HUES48 (cell line): ENCODE data around the gene KBTBD4.
A peak's percentile ranks its signal among the peaks of the same experiment; 100 is the strongest.
"Not testable (repeated sequence)": the region's sequence is repeated elsewhere in the genome, so short reads cannot be mapped to it uniquely, and the experiment has no call there.

Experiments
- H3K27ac ChIP-seq: one replicate; pipeline ENCODE4 v1.7.0; 2013; ENCODE audit warnings: low read depth, low read length, inconsistent platforms
- H3K27me3 ChIP-seq: 2 replicates; pipeline ENCODE4 v1.6.1; 2013; ENCODE audit warnings: mild to moderate bottlenecking, low read length; ENCODE audit not compliant: control insufficient read depth, insufficient read depth
- H3K36me3 ChIP-seq: 2 replicates; pipeline ENCODE4 v1.6.1; 2013; ENCODE audit warnings: low read length; ENCODE audit not compliant: control insufficient read depth, insufficient read depth
- H3K4me1 ChIP-seq: 2 replicates; pipeline ENCODE4 v1.6.1; 2013; ENCODE audit warnings: mild to moderate bottlenecking, low read length; ENCODE audit not compliant: control insufficient read depth, insufficient read depth
- H3K4me3 ChIP-seq: 2 replicates; pipeline ENCODE4 v1.5.1; 2013; ENCODE audit warnings: mild to moderate bottlenecking, low read depth, low read length
- H3K9ac ChIP-seq: 2 replicates; pipeline ENCODE4 v1.6.1; 2013; ENCODE audit warnings: mild to moderate bottlenecking, low read depth, low read length, moderate library complexity
- H3K9me3 ChIP-seq: 2 replicates; pipeline ENCODE4 v1.6.1; 2013; ENCODE audit warnings: low read length; ENCODE audit not compliant: control insufficient read depth, insufficient read depth

Gene KBTBD4

GRCh38 chr11:47538741-47539565 is 39.8 kb downstream of the KBTBD4 start:
- H3K27me3 ChIP-seq = no peaks in the 10 kb centered on the region
- H3K4me1 ChIP-seq = peaks cover 22% of the 10 kb centered on the region
- no peak overlapping the region for H3K27ac ChIP-seq

GRCh38 chr11:47536915-47537314 is 41.9 kb downstream of the KBTBD4 start:
- Histone ChIP-seq H3K27me3 (no peaks in the 10 kb centered on the region), H3K36me3 (0 out of 2 replicates have a peak, but pooled peaks cover 4% of the 10 kb centered on the region), H3K9me3 (no peaks in the 10 kb centered on the region), H3K27ac (no peak overlapping the region), H3K4me1 (peaks cover 23% of the 10 kb centered on the region), H3K9ac (no peak overlapping the region), H3K4me3 (no peak overlapping the region)

More at GRCh38 chr11:47538741-47539565, 39.8 kb downstream of the KBTBD4 start:
- no peaks in the 10 kb centered on the region for H3K9me3 ChIP-seq
- no peak overlapping the region for H3K4me3 ChIP-seq
- H3K9ac ChIP-seq = no peak overlapping the region; the same call in 1 of the 2 replicates
- 0 out of 2 replicates have a peak, but pooled peaks cover 4% of the 10 kb centered on the region for H3K36me3 ChIP-seq

GRCh38 chr11:47534704-47535251 is 44.0 kb downstream of the KBTBD4 start:
- no peak overlapping the region for H3K4me3 ChIP-seq
- H3K9ac ChIP-seq = no peak overlapping the region
- H3K36me3 ChIP-seq = 0 out of 2 replicates have a peak, but pooled peaks cover 4% of the 10 kb centered on the region
- no peak overlapping the region for H3K27ac ChIP-seq
- H3K27me3 ChIP-seq = no peaks in the 10 kb centered on the region
- H3K9me3 ChIP-seq = no peaks in the 10 kb centered on the region
- peaks cover 17% of the 10 kb centered on the region for H3K4me1 ChIP-seq

- H3K36me3 ChIP-seq = 0 out of 2 replicates have a peak, but pooled peaks cover 4% of the 10 kb centered on the region
- peaks cover 8% of the 10 kb centered on the region for H3K4me1 ChIP-seq
- H3K9me3 ChIP-seq = no peaks in the 10 kb centered on the region
- H3K9ac ChIP-seq = no peak overlapping the region
- no peak overlapping the region for H3K4me3 ChIP-seq
- H3K27me3 ChIP-seq = no peaks in the 10 kb centered on the region
- no peak overlapping the region for H3K27ac ChIP-seq
Measured at GRCh38 chr11:47533690-47534151, 45.0 kb downstream of the KBTBD4 start.

GRCh38 chr11:47532597-47533213 is 46.1 kb downstream of the KBTBD4 start:
- H3K4me1 ChIP-seq = peaks cover 6% of the 10 kb centered on the region

DNA sequence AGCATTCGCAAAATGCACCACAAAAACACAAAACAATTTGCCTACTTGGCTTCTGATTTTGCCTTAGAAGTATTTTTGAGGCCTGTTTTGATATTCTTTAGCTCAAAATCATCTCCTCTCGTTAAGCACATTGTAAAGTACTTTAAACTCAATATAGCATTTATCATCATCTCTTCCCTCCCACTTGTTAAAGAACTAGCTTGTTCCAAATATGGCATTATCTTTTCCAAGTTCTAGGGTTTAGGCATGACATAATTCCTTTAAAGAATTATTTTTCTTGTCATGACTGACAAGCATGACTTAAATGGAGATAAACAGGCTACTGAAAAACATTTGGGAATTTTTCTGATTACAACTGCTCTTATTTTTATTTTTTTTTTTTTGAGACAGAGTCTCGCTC is 47.1 kb downstream of the KBTBD4 start:
- H3K9ac ChIP-seq = no peak overlapping the region
- H3K9me3 ChIP-seq = no peaks in the 10 kb centered on the region
- 0 out of 2 replicates have a peak, but pooled peaks cover 4% of the 10 kb centered on the region for H3K36me3 ChIP-seq
- no peak overlapping the region for H3K27ac ChIP-seq
- peaks cover 6% of the 10 kb centered on the region for H3K4me1 ChIP-seq
- no peaks in the 10 kb centered on the region for H3K27me3 ChIP-seq
- no peak overlapping the region for H3K4me3 ChIP-seq

More at GRCh38 chr11:47532597-47533213, 46.1 kb downstream of the KBTBD4 start:
- Histone ChIP-seq H3K9me3 (no peaks in the 10 kb centered on the region), H3K4me3 (no peak overlapping the region), H3K27me3 (no peaks in the 10 kb centered on the region), H3K9ac (no peak overlapping the region), H3K36me3 (0 out of 2 replicates have a peak, but pooled peaks cover 4% of the 10 kb centered on the region), H3K27ac (peak overlapping the region; percentile 8)

GRCh38 chr11:47530721-47531120 is 48.0 kb downstream of the KBTBD4 start:
- H3K9me3 ChIP-seq, H3K9ac ChIP-seq, H3K4me3 ChIP-seq, H3K36me3 ChIP-seq, H3K27me3 ChIP-seq, H3K27ac ChIP-seq: not testable (repeated sequence)
- H3K4me1 ChIP-seq = peaks cover 14% of the 10 kb centered on the region

- H3K27ac ChIP-seq = no peak overlapping the region
- no peak overlapping the region for H3K4me3 ChIP-seq
- H3K27me3 ChIP-seq = no peaks in the 10 kb centered on the region
- no peak overlapping the region for H3K9ac ChIP-seq
- peaks cover 22% of the 10 kb centered on the region for H3K4me1 ChIP-seq
- 0 out of 2 replicates have a peak, but pooled peaks cover 4% of the 10 kb centered on the region for H3K36me3 ChIP-seq
- no peaks in the 10 kb centered on the region for H3K9me3 ChIP-seq
Measured at GRCh38 chr11:47529951-47530350, 48.8 kb downstream of the KBTBD4 start.

GRCh38 chr11:47527186-47527585 is 51.6 kb downstream of the KBTBD4 start:
- H3K4me1 ChIP-seq = peaks cover 35% of the 10 kb centered on the region
- H3K9me3 ChIP-seq = no peaks in the 10 kb centered on the region
- H3K9ac ChIP-seq = no peak overlapping the region
- no peaks in the 10 kb centered on the region for H3K27me3 ChIP-seq
- no peak overlapping the region for H3K27ac ChIP-seq
- H3K4me3 ChIP-seq = no peak overlapping the region
- H3K36me3 ChIP-seq = no peaks in the 10 kb centered on the region

GRCh38 chr11:47526032-47526431 is 52.7 kb downstream of the KBTBD4 start:
- H3K27ac ChIP-seq, H3K4me3 ChIP-seq, H3K36me3 ChIP-seq, H3K27me3 ChIP-seq, H3K9ac ChIP-seq, H3K9me3 ChIP-seq: not testable (repeated sequence)
- peaks cover 35% of the 10 kb centered on the region for H3K4me1 ChIP-seq
